PFSK-1 (cell line): ENCODE results near the gene KCNQ4.

ENCODE experiments used
- FOXP2 ChIP-seq: optimal IDR thresholded peaks from 2 replicates; pipeline ENCODE3; 2011; ENCODE audit warnings: borderline replicate concordance, control low read depth, inconsistent platforms; ENCODE audit not compliant: insufficient read depth; ENCODE audit errors: extremely low read length, extremely low read depth
- POLR2AphosphoS5 ChIP-seq: IDR thresholded peaks from 2 replicates; pipeline ENCODE4 v1.6.1; 2012; ENCODE audit warnings: low read depth, mild to moderate bottlenecking, control low read depth, low read length, moderate library complexity
- SIN3A ChIP-seq: IDR thresholded peaks from 2 replicates; pipeline ENCODE4 v1.6.1; 2012; ENCODE audit warnings: mild to moderate bottlenecking, low read length, moderate library complexity, borderline replicate concordance; ENCODE audit not compliant: insufficient read depth
- TAF1 ChIP-seq: IDR thresholded peaks from 2 replicates; pipeline ENCODE4 v1.6.1; 2012; ENCODE audit warnings: low read length, control low read depth, borderline replicate concordance; ENCODE audit not compliant: insufficient read depth
- TF ChIP-seq, protein P1 (sequence below), 2 experiments: IDR thresholded peaks; 2 replicates each; pipeline versions ENCODE4 v1.6.1 to v1.8.0; 2011 to 2012; ENCODE audit warnings: low read depth in 2 of 2, low read length in 2 of 2, control low read depth in 1 of 2, inconsistent platforms in 1 of 2, mild to moderate bottlenecking in 1 of 2, moderate library complexity in 1 of 2; ENCODE audit not compliant: insufficient read depth in 1 of 2

KCNQ4 gene

DNA sequence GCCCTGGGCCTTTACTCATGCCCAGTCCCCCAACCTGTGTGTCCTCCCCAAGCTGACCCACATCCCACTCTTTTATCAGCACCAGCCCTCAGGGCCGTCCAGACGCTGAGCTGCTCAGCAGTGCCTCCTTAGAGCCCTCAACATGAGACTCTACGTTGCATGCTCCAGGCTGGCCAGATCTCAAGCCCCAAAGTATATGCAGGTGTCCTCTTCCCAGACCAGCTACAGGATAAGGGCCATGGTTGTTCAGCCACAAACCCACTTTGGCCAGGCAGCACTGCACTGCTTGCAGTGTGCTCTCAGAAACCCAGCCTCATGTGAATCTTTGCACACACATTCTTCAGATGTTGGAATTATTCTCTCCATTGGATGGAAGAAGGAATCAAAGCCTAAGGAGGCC, 72.5 kb downstream of the KCNQ4 start:
- TF ChIP-seq SIN3A (no peak), POLR2AphosphoS5 (no peak), FOXP2 (no peak), TAF1 (no peak)
- TF ChIP-seq, protein P1, sequence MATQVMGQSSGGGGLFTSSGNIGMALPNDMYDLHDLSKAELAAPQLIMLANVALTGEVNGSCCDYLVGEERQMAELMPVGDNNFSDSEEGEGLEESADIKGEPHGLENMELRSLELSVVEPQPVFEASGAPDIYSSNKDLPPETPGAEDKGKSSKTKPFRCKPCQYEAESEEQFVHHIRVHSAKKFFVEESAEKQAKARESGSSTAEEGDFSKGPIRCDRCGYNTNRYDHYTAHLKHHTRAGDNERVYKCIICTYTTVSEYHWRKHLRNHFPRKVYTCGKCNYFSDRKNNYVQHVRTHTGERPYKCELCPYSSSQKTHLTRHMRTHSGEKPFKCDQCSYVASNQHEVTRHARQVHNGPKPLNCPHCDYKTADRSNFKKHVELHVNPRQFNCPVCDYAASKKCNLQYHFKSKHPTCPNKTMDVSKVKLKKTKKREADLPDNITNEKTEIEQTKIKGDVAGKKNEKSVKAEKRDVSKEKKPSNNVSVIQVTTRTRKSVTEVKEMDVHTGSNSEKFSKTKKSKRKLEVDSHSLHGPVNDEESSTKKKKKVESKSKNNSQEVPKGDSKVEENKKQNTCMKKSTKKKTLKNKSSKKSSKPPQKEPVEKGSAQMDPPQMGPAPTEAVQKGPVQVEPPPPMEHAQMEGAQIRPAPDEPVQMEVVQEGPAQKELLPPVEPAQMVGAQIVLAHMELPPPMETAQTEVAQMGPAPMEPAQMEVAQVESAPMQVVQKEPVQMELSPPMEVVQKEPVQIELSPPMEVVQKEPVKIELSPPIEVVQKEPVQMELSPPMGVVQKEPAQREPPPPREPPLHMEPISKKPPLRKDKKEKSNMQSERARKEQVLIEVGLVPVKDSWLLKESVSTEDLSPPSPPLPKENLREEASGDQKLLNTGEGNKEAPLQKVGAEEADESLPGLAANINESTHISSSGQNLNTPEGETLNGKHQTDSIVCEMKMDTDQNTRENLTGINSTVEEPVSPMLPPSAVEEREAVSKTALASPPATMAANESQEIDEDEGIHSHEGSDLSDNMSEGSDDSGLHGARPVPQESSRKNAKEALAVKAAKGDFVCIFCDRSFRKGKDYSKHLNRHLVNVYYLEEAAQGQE (IDR thresholded peaks at IDR 0.05; ENCODE audit: insufficient read depth in 1 of 2, low read depth in 2 of 2, low read length in 2 of 2): no peak

DNA sequence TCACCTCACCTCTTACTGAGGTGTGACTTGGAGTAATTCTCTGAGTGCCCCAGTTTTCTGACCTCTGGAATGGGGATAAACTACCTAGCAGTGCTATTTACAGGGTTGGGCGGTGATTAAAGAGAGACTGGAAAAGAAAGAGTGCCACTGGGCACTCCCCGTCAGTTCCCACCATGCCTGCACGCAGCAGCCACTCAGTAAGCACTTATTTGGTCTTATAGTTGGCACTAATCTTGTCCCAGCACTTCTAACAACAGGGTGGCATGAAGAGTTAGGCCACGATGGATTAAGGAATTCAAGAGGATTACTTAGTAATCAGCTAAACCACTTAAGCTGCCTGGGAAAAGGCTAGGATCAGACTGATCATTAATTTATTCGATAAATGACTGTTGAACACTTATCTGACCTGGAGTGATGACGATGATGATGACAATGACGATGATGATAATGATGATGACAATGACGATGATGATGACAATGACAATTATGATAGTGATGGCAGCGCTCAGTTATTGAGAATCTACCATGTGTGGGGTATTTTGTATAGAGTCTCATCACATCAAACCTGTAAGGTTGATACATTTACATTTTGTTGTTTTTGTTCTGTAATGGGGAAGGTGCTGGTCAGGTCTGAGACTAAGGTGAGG, 73.2 kb downstream of the KCNQ4 start:
- no peak for TF ChIP-seq POLR2AphosphoS5
- TF ChIP-seq, protein P1 (IDR thresholded peaks at IDR 0.05; ENCODE audit: insufficient read depth in 1 of 2, low read depth in 2 of 2, low read length in 2 of 2): no peak
- no peak for TF ChIP-seq SIN3A
- no peak for TF ChIP-seq FOXP2
- TF ChIP-seq TAF1: no peak

DNA sequence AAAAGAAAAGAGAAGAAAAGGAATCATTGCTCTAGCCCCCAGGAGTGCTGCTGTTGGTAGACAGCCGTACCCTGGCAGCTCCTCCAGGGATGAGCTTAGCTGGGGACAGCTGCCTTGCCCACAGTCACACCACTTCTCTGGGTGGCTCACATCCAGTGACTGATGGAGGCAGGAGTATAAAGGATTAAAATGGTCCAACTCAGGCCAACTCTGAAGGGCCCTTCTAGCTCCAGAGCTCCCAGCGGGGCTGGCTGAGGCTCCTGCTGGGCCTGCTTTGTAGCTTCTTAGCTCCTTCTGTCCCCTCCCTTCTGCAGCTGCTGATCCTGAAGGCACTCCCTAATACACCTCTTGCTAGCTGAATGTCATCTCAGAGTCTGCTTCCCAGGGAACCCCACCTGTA, 74.2 kb downstream of the KCNQ4 start:
- no peak for TF ChIP-seq FOXP2
- TF ChIP-seq TAF1: no peak
- TF ChIP-seq, protein P1 (IDR thresholded peaks at IDR 0.05; ENCODE audit: insufficient read depth in 1 of 2, low read depth in 2 of 2, low read length in 2 of 2): no peak
- TF ChIP-seq SIN3A: no peak
- no peak for TF ChIP-seq POLR2AphosphoS5

DNA sequence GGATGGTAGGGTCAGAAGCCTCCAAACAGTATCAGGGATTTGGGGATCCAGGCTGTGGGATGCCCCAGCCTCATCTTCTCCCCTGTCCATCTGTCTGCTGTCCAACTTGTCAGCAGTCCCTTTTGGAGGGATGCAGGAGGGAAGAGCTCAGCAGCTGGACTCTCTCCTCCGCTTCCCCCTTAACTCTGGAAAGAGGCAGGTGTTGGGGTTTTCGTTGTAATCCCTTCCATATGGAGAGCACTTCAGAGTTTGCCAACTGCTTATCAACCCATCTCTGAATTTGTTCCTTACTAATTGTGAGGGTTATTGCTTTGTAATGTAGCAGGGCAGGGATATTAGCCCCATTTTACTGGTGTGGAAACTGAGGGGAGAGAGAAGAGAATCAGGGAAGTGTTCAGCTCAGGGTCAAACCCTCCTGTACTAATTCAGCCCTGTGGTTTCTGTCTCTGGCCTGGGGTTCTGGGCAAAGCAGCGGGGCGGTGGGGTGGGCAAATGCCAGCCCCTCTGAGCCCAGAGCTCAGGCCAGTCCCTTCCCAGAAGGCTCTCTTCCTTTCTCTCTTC, 75.3 kb downstream of the KCNQ4 start:
- TF ChIP-seq SIN3A (no peak), POLR2AphosphoS5 (no peak), FOXP2 (no peak), TAF1 (no peak)
- TF ChIP-seq, protein P1 (IDR thresholded peaks at IDR 0.05; ENCODE audit: insufficient read depth in 1 of 2, low read depth in 2 of 2, low read length in 2 of 2): no peak
